ENCODE results near the gene NFKBIE.

Gene NFKBIE

GRCh38 chr6:44245391-44245911 is 19.9 kb downstream of the NFKBIE start:
- no peak for DNase-seq

DNA sequence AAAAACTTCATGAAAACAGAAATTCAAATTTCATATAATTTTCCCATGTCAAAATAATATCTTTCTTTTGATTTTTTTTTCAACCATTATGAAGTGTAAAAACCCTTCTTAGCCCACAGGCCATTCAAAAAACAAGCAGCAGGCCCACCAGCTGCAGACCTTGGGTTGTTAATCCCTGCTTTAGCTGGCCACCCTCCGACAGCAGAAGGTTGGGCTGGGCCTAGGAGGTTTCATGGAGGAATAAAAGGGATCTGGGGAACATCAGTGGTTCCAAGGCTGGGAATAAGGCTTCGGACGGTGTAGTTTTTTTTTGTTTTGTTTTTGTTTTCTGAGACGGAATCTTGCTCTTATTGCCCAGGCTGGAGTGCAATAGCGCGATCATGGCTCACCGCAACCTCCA is 22.0 kb downstream of the NFKBIE start:
- DNase-seq, result no peak

DNA sequence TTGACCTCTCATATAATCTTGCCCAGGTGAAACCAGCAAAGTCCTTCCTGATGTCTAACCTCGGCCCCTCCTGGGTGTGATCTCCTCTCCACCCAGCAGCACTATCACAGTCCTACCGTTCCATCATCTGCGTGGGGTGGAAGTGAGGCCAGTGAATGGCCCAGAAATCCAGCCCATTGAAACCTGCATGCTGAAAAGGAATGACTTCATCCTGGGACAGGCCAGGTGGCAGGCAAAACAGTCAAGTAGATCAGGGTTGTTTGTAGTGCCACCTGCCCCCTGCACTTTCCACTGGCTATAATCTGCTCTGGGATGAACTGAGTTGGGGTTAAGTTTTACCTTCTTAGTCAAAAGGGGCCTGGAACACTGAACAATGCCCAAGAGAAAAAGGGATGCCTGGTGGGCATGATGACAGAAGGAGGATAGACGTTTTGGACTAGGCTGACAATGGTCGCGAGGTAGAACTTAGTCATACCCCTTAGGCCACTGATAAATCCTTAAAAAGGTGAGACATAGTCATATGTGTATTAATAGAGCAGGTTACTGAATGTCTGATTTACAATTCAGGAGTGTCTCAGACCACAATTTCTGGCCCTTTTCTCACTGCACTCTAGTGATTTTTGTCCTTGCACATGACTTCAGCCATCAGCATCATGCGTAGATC is 26.5 kb downstream of the NFKBIE start:
- DNase-seq, result no peak

- DNase-seq, result peak; percentile 89 to 93 (median 91)
Measured at GRCh38 chr6:44237813-44238433, 27.4 kb downstream of the NFKBIE start.

GRCh38 chr6:44237021-44237812 is 28.1 kb downstream of the NFKBIE start:
- DNase-seq, result peak; percentile 93 to 96 (median 94)

GRCh38 chr6:44235891-44236516 is 29.3 kb downstream of the NFKBIE start:
- no peak for DNase-seq

- DNase-seq, result no peak
Measured at GRCh38 chr6:44235269-44235668, 30.1 kb downstream of the NFKBIE start.

- DNase-seq, result peak; percentile 54 to 70 (median 62)
Measured at GRCh38 chr6:44234101-44235025, 31.0 kb downstream of the NFKBIE start.

- DNase-seq, result peak in 3 of 4 experiments; percentile 43 to 48 (median 47)
Measured at GRCh38 chr6:44233567-44234100, 31.7 kb downstream of the NFKBIE start.

DNA sequence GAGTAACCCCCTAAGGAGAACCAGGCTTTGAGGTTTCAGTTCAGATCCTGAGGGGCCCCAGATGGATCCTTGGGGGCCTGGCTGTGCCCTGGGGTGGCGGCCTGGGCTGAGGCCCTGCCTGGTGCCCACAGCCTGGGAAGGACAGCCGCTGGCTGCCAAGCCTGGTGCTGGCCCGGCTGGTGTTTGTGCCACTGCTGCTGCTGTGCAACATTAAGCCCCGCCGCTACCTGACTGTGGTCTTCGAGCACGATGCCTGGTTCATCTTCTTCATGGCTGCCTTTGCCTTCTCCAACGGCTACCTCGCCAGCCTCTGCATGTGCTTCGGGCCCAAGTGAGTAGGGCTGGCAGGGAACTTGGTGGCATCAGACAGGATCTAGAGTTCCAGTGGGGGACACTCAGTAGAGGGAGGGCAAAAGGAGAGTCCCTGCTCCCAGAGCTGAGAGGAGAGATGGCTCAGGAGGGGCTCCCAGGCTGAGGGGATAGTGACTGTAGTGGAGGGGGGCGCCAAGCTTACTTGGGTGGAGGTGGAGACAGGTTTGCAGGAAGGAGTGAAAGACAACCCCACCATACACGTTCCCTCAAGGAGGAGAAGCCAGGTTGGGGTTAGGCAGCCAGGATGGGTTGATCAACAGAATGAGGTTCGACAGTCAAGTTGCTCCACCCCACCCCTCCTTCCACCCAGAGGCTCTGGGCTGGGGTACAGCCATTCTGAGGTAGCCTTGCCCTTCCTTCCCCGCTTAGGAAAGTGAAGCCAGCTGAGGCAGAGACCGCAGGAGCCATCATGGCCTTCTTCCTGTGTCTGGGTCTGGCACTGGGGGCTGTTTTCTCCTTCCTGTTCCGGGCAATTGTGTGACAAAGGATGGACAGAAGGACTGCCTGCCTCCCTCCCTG is 32.4 kb downstream of the NFKBIE start:
- DNase-seq, result no peak

DNA sequence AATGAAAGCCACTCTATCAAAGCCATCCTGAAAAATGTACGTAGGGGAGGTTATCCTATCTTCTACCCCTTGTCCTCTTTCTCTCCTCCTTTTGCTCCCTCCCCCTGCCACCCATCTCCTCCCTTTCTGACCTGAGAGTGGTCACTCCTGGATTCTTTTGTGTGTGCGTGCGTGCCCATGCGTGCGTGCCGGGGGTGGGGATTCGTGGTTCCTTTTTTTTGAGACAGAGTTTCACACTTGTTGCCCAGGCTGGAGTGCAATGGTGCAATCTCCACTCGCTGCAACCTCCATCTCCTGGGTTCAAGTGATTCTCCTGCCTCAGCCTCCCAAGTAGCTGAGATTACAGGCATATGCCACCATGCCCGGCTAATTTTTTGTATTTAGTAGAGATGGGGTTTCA is 33.9 kb downstream of the NFKBIE start:
- peak in 2 of 4 experiments; percentile 54 to 62 for DNase-seq

DNA sequence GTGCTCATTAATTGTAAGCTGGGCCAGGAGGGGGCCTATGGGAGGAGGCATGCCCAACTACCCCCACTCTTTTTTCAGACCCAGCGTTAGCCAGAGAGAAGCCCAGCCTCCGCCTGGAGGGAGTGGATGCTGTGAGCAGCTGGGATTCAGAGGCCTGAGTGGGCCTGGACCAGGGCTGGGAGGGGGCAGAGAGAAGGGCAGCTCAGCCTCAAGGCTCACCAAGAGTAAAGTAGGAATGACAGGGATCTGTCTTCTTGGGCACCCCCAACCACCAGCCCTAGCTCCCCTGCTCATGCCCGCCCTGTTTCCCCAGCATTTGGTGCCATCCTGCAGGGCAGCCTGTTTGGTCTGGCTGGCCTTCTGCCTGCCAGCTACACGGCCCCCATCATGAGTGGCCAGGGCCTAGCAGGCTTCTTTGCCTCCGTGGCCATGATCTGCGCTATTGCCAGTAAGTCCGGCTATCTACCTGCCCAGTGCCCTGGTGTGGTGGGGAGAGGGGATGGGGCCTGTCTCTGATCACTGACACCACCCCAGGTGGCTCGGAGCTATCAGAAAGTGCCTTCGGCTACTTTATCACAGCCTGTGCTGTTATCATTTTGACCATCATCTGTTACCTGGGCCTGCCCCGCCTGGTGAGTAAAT is 35.2 kb downstream of the NFKBIE start:
- DNase-seq, result no peak

GRCh38 chr6:44229376-44230033 is 35.8 kb downstream of the NFKBIE start:
- peak in 1 of 4 experiments; percentile 49 for DNase-seq

- no peak for DNase-seq
Measured at GRCh38 chr6:44228836-44229235, 36.5 kb downstream of the NFKBIE start.

DNA sequence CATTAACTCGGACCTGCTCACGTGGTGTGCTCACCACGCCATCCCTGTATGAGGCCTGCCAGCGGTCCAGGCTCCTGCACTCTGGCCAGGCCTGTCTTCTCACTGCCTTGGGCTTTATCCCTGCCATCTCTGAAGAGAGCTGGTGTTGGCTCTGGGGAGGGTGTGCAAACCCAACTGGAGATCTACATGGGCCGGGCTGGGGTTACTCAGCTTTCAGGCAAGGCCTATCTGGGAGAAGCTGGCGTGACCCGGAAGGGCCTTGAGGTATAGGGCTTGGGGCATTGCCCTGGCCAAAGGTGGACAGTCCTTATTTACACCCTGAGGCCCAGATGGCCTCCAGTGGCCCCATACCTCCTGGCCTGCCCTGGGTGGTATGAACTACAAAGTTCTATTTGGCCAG is 36.9 kb downstream of the NFKBIE start:
- DNase-seq, result no peak

- DNase-seq, result no peak
Measured at GRCh38 chr6:44228031-44228430, 37.3 kb downstream of the NFKBIE start.

- DNase-seq, result no peak
Measured at GRCh38 chr6:44227148-44227793, 38.1 kb downstream of the NFKBIE start.

- DNase-seq, result no peak
Measured at GRCh38 chr6:44226368-44227147, 38.8 kb downstream of the NFKBIE start.

Data from suppressor macrophage (primary cell).